GM12878 (cell line): ENCODE data around the gene SSBP2. TPM values are rescaled to one million over a fixed set of nuclear protein-coding genes. Genes with fewer than 3 reads are reported as not detected.

ENCODE experiments used
- CBFB ChIP-seq: IDR thresholded peaks from 2 replicates; pipeline ENCODE4 v1.6.1; 2016; ENCODE audit warnings: antibody characterized with exemption, low read depth
- PAX5 ChIP-seq: IDR thresholded peaks from 2 replicates; pipeline ENCODE4 v1.6.1; 2011; ENCODE audit warnings: low read depth, low read length, borderline replicate concordance
- PAX8 ChIP-seq: fragments of 450-650 bp; IDR thresholded peaks from 2 replicates; pipeline ENCODE4 v1.6.1; 2017; ENCODE audit warnings: mild to moderate bottlenecking, moderate library complexity
- SMAD1 ChIP-seq: fragments of 450-650 bp; IDR thresholded peaks from 2 replicates; pipeline ENCODE4 v1.6.1; 2018; ENCODE audit warnings: mild to moderate bottlenecking, low read depth; ENCODE audit not compliant: partially characterized antibody
- SREBF2 ChIP-seq: IDR thresholded peaks from 2 replicates; pipeline ENCODE4 v1.6.1; 2012; ENCODE audit warnings: mild to moderate bottlenecking, low read length
- polyA plus RNA-seq, 11 experiments: library from polyadenylated mRNA; depleted of rRNA in 4 of 11; unstranded in 6 of 11; stranded (reverse) in 5 of 11; fragments of >200 nt; fragmentation: Nextera tagmentation in 4 of 11; fragmentation: Illumina TruSeq in 1 of 11; extraction: Ambion mirVana in 4 of 11; extraction: Trizol in 1 of 11; gene quantifications; 1 replicate in 1 of 11; 2 replicates in 10 of 11; pipeline versions ENCODE4 v1.2.1 to v1.2.3, GENCODE V29; 2011 to 2016; ENCODE audit warnings: inconsistent platforms in 2 of 11, missing spikeins in 2 of 11, low read depth in 1 of 11
- total RNA-seq, 4 experiments: library from RNA; depleted of rRNA in 3 of 4; stranded (reverse); fragments of >200 nt in 3 of 4; fragmentation: Illumina TruSeq in 1 of 4; extraction: Trizol in 1 of 4; gene quantifications; 2 replicates each; pipeline versions ENCODE4 v1.2.1 to v1.2.3, GENCODE V29; 2013 to 2021
- TF ChIP-seq, protein P1 (sequence below): IDR thresholded peaks from 2 replicates; pipeline ENCODE4 v1.6.1; 2011; ENCODE audit warnings: borderline replicate concordance, low read depth, mild to moderate bottlenecking, moderate library complexity, low read length; ENCODE audit not compliant: insufficient read depth, poor library complexity, severe bottlenecking
- TF ChIP-seq, protein P2 (sequence below), 3 experiments: IDR thresholded peaks in 2 of 3; conservative IDR thresholded peaks in 1 of 3; 2 replicates each; pipeline ENCODE4 v1.5.1; 2011; ENCODE audit warnings: low read depth in 3 of 3, low read length in 3 of 3, mild to moderate bottlenecking in 3 of 3, control low read depth in 2 of 3, moderate library complexity in 2 of 3, inconsistent platforms in 1 of 3, mixed read lengths in 1 of 3; ENCODE audit not compliant: control insufficient read depth in 2 of 3, insufficient read depth in 1 of 3; ENCODE audit errors: extremely low read depth in 1 of 3
- TF ChIP-seq, protein P3 (sequence below): fragments of 450-650 bp; conservative IDR thresholded peaks from 2 replicates; pipeline ENCODE4 v1.6.1; 2017; ENCODE audit warnings: mild to moderate bottlenecking, moderate library complexity

SSBP2 gene
- total and polyA plus RNA-seq, 10 of the 15 experiments (the other 5 are each of a cell fraction or from before 2014, with no cell fraction given) = 52.2 to 132 (median 110) TPM

DNA sequence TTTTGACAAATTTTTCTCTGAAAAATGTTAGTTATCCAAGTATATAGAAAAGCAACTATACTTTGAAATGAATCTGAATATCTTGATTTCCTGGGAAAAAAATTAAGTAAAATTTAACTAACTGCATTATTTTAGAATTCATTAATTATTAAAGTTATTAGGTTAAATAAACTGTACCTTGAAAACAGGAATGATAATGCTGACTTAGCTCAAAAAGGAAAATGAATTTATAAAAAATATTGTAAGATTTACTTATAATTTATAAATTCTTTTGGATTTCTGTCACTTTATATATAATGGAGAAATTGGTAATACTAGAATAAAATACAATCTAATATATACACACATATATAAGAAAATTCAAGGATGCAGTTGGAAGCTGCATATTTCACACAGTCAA, 320.9 kb downstream of the SSBP2 start (continued):
- TF ChIP-seq PAX8 (no peak), CBFB (no peak), PAX5 (no peak), SREBF2 (no peak), SMAD1 (no peak)
- TF ChIP-seq, protein P1, sequence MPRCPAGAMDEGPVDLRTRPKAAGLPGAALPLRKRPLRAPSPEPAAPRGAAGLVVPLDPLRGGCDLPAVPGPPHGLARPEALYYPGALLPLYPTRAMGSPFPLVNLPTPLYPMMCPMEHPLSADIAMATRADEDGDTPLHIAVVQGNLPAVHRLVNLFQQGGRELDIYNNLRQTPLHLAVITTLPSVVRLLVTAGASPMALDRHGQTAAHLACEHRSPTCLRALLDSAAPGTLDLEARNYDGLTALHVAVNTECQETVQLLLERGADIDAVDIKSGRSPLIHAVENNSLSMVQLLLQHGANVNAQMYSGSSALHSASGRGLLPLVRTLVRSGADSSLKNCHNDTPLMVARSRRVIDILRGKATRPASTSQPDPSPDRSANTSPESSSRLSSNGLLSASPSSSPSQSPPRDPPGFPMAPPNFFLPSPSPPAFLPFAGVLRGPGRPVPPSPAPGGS = no peak
- TF ChIP-seq, protein P2, sequence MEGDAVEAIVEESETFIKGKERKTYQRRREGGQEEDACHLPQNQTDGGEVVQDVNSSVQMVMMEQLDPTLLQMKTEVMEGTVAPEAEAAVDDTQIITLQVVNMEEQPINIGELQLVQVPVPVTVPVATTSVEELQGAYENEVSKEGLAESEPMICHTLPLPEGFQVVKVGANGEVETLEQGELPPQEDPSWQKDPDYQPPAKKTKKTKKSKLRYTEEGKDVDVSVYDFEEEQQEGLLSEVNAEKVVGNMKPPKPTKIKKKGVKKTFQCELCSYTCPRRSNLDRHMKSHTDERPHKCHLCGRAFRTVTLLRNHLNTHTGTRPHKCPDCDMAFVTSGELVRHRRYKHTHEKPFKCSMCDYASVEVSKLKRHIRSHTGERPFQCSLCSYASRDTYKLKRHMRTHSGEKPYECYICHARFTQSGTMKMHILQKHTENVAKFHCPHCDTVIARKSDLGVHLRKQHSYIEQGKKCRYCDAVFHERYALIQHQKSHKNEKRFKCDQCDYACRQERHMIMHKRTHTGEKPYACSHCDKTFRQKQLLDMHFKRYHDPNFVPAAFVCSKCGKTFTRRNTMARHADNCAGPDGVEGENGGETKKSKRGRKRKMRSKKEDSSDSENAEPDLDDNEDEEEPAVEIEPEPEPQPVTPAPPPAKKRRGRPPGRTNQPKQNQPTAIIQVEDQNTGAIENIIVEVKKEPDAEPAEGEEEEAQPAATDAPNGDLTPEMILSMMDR (IDR thresholded peaks at IDR 0.05 in 2 of 3, conservative IDR thresholded peaks at IDR 0.05 in 1 of 3; ENCODE audit: control insufficient read depth in 2 of 3, extremely low read depth in 1 of 3, insufficient read depth in 1 of 3, low read depth in 3 of 3, low read length in 3 of 3) = no peak
- TF ChIP-seq, protein P3, sequence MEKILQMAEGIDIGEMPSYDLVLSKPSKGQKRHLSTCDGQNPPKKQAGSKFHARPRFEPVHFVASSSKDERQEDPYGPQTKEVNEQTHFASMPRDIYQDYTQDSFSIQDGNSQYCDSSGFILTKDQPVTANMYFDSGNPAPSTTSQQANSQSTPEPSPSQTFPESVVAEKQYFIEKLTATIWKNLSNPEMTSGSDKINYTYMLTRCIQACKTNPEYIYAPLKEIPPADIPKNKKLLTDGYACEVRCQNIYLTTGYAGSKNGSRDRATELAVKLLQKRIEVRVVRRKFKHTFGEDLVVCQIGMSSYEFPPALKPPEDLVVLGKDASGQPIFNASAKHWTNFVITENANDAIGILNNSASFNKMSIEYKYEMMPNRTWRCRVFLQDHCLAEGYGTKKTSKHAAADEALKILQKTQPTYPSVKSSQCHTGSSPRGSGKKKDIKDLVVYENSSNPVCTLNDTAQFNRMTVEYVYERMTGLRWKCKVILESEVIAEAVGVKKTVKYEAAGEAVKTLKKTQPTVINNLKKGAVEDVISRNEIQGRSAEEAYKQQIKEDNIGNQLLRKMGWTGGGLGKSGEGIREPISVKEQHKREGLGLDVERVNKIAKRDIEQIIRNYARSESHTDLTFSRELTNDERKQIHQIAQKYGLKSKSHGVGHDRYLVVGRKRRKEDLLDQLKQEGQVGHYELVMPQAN = no peak
